HG03354 (cell line): ENCODE measurements around the gene INHA.

ENCODE experiments used
- ATAC-seq: cut with Tn5 transposase; IDR thresholded peaks from one replicate; pipeline ENCODE4 v1.9.1; 2021; ENCODE audit warnings: mild to moderate bottlenecking; ENCODE audit not compliant: unreplicated experiment, poor library complexity, severe bottlenecking

Gene INHA

GRCh38 chr2:219572237-219573001, at the start of gene INHA:
INHA (plus strand) TSS chr2:219572310; CDS start chr2:219572375, 65 bp downstream.
- no peak for ATAC-seq

GRCh38 chr2:219523031-219523671, 49.0 kb upstream of the INHA start:
- no peak for ATAC-seq

- ATAC-seq, result no peak
Measured at GRCh38 chr2:219524817-219525216, 47.3 kb upstream of the INHA start.

GRCh38 chr2:219525533-219526232, 46.4 kb upstream of the INHA start:
- no peak for ATAC-seq

- ATAC-seq, result no peak
Measured at GRCh38 chr2:219526320-219527075, 45.6 kb upstream of the INHA start.

- ATAC-seq, result no peak
Measured at GRCh38 chr2:219527076-219527394, 45.1 kb upstream of the INHA start.

GRCh38 chr2:219527472-219527871, 44.6 kb upstream of the INHA start:
- ATAC-seq, result no peak

GRCh38 chr2:219530048-219530963, 41.8 kb upstream of the INHA start:
- peak; percentile 92 for ATAC-seq

GRCh38 chr2:219531639-219532377, 40.3 kb upstream of the INHA start:
- no peak for ATAC-seq

- no peak for ATAC-seq
Measured at GRCh38 chr2:219532378-219532649, 39.8 kb upstream of the INHA start.

GRCh38 chr2:219533930-219534661, 38.0 kb upstream of the INHA start:
- no peak for ATAC-seq

GRCh38 chr2:219536425-219536824, 35.7 kb upstream of the INHA start:
- no peak for ATAC-seq

- ATAC-seq, result no peak
Measured at GRCh38 chr2:219536967-219537366, 35.1 kb upstream of the INHA start.

- no peak for ATAC-seq
Measured at GRCh38 chr2:219537657-219538488, 34.2 kb upstream of the INHA start.

GRCh38 chr2:219538504-219538951, 33.6 kb upstream of the INHA start:
- ATAC-seq, result no peak

- ATAC-seq, result no peak
Measured at GRCh38 chr2:219538956-219539788, 32.9 kb upstream of the INHA start.
